HepG2 (cell line): ENCODE measurements around the gene GDF15. TPM values are rescaled to one million over a fixed set of nuclear protein-coding genes. Genes with fewer than 3 reads are reported as not detected.

Experiments
- HNRNPH1 ChIP-seq: fragments of 200-400 bp; formaldehyde crosslinking; optimal IDR thresholded peaks from 2 replicates; pipeline ENCODE3; 2017; ENCODE audit warnings: mild to moderate bottlenecking, low read depth, low read length
- IKZF4 ChIP-seq: sonication (generic); formaldehyde crosslinking; IDR thresholded peaks from 2 replicates; pipeline ENCODE4 v1.5.1; 2020; ENCODE audit warnings: borderline replicate concordance, mild to moderate bottlenecking, low read depth, missing genetic modification reagents; ENCODE audit errors: not compliant biosample characterization
- NAIF1 ChIP-seq: sonication (generic); formaldehyde crosslinking; IDR thresholded peaks from 2 replicates; pipeline ENCODE4 v1.5.0; 2020; ENCODE audit warnings: mild to moderate bottlenecking, missing genetic modification reagents, borderline replicate concordance
- TBL1XR1 ChIP-seq: fragments of 150-350 bp; IDR thresholded peaks from 2 replicates; pipeline ENCODE4 v1.6.1; 2014; ENCODE audit warnings: borderline replicate concordance, low read length; ENCODE audit not compliant: partially characterized antibody
- ZKSCAN5 ChIP-seq: sonication (generic); formaldehyde crosslinking; IDR thresholded peaks from 2 replicates; pipeline ENCODE4 v1.5.1; 2020; ENCODE audit warnings: mild to moderate bottlenecking, missing genetic modification reagents
- ZNF292 ChIP-seq: sonication (generic); formaldehyde crosslinking; IDR thresholded peaks from 2 replicates; pipeline ENCODE4 v1.8.1; 2022; ENCODE audit warnings: mild to moderate bottlenecking, low read depth, missing genetic modification reagents, borderline replicate concordance
- ZNF34 ChIP-seq: sonication (generic); formaldehyde crosslinking; IDR thresholded peaks from 2 replicates; pipeline ENCODE4 v1.4.0; 2020; ENCODE audit warnings: mild to moderate bottlenecking, missing genetic modification reagents, borderline replicate concordance
- ZNF883 ChIP-seq: sonication (generic); formaldehyde crosslinking; IDR thresholded peaks from 2 replicates; pipeline ENCODE4 v1.5.1; 2020; ENCODE audit warnings: mild to moderate bottlenecking, missing genetic modification reagents; ENCODE audit errors: not compliant biosample characterization
- polyA plus RNA-seq, 8 experiments: library from polyadenylated mRNA; depleted of rRNA in 3 of 8; stranded (reverse) in 7 of 8; unstranded in 1 of 8; fragments of >200 nt; fragmentation: Illumina TruSeq in 4 of 8; extraction: Trizol in 4 of 8; gene quantifications; 2 replicates each; pipeline versions ENCODE4 v1.2.1 to v1.2.3, GENCODE V29; 2011 to 2016; ENCODE audit warnings: low read depth in 4 of 8, missing spikeins in 1 of 8, mixed read lengths in 1 of 8; ENCODE audit not compliant: insufficient read depth in 1 of 8
- total RNA-seq, 5 experiments: library from RNA; depleted of rRNA; stranded (reverse); fragments of >200 nt; fragmentation: Illumina TruSeq; extraction: Trizol; gene quantifications; 2 replicates each; pipeline ENCODE4 v1.2.3, GENCODE V29; 2016; ENCODE audit warnings: low read depth in 1 of 5
- TF ChIP-seq, protein P1 (sequence below): sonication (generic); formaldehyde crosslinking; IDR thresholded peaks from 2 replicates; pipeline ENCODE4 v1.8.0; 2023; ENCODE audit warnings: mild to moderate bottlenecking, missing genetic modification reagents
- TF ChIP-seq, protein P2 (sequence below): sonication (generic); formaldehyde crosslinking; IDR thresholded peaks from 2 replicates; pipeline ENCODE4 v1.4.0; 2020; ENCODE audit warnings: missing genetic modification reagents
- TF ChIP-seq, protein P3 (sequence below): sonication (generic); formaldehyde crosslinking; IDR thresholded peaks from 2 replicates; pipeline ENCODE4 v1.5.1; 2020; ENCODE audit warnings: mild to moderate bottlenecking, missing genetic modification reagents, borderline replicate concordance
- TF ChIP-seq, protein P4 (sequence below): sonication (generic); formaldehyde crosslinking; IDR thresholded peaks from 2 replicates; pipeline ENCODE4 v1.8.0; 2022; ENCODE audit warnings: missing genetic modification reagents, mild to moderate bottlenecking, moderate library complexity, borderline replicate concordance
- TF ChIP-seq, protein P5 (sequence below): IDR thresholded peaks from 2 replicates; pipeline ENCODE4 v1.6.1; 2016; ENCODE audit warnings: missing genetic modification reagents, missing compliant biosample characterization

GDF15 gene
- total and polyA plus RNA-seq, 2 of the 13 experiments (the other 11 are each of a cell fraction or from before 2014, with no cell fraction given) = 146 to 422 TPM

DNA sequence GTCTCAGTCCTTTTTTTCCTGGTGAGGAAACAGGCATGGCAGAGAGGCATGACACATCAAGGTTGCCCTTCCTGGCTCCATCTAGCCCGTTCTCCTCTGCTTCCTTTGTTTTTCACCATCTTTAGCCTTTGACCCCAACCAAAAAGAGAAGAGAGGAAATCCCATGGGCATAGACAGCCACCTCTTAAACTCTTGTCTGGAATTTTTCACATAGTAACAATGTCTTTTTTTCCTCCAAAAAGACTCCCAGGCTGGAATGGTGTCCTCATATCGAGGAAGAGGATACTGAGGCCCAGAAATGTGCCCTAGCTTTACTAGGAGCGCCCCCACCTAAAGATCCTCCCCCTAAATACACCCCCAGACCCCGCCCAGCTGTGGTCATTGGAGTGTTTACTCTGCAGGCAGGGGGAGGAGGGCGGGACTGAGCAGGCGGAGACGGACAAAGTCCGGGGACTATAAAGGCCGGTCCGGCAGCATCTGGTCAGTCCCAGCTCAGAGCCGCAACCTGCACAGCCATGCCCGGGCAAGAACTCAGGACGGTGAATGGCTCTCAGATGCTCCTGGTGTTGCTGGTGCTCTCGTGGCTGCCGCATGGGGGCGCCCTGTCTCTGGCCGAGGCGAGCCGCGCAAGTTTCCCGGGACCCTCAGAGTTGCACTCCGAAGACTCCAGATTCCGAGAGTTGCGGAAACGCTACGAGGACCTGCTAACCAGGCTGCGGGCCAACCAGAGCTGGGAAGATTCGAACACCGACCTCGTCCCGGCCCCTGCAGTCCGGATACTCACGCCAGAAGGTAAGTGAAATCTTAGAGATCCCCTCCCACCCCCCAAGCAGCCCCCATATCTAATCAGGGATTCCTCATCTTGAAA, at the start of gene GDF15 (continued):
- TF ChIP-seq, protein P1, sequence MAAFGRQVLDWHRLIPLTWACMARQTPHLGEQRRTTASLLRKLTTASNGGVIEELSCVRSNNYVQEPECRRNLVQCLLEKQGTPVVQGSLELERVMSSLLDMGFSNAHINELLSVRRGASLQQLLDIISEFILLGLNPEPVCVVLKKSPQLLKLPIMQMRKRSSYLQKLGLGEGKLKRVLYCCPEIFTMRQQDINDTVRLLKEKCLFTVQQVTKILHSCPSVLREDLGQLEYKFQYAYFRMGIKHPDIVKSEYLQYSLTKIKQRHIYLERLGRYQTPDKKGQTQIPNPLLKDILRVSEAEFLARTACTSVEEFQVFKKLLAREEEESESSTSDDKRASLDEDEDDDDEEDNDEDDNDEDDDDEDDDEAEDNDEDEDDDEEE = peak; percentile 74; the same call in 1 of the 2 replicates
- TF ChIP-seq, protein P2, sequence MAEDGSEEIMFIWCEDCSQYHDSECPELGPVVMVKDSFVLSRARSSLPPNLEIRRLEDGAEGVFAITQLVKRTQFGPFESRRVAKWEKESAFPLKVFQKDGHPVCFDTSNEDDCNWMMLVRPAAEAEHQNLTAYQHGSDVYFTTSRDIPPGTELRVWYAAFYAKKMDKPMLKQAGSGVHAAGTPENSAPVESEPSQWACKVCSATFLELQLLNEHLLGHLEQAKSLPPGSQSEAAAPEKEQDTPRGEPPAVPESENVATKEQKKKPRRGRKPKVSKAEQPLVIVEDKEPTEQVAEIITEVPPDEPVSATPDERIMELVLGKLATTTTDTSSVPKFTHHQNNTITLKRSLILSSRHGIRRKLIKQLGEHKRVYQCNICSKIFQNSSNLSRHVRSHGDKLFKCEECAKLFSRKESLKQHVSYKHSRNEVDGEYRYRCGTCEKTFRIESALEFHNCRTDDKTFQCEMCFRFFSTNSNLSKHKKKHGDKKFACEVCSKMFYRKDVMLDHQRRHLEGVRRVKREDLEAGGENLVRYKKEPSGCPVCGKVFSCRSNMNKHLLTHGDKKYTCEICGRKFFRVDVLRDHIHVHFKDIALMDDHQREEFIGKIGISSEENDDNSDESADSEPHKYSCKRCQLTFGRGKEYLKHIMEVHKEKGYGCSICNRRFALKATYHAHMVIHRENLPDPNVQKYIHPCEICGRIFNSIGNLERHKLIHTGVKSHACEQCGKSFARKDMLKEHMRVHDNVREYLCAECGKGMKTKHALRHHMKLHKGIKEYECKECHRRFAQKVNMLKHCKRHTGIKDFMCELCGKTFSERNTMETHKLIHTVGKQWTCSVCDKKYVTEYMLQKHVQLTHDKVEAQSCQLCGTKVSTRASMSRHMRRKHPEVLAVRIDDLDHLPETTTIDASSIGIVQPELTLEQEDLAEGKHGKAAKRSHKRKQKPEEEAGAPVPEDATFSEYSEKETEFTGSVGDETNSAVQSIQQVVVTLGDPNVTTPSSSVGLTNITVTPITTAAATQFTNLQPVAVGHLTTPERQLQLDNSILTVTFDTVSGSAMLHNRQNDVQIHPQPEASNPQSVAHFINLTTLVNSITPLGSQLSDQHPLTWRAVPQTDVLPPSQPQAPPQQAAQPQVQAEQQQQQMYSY (CRISPR knock-in tag) = peak; percentile 73
- TF ChIP-seq HNRNPH1 = no peak
- TF ChIP-seq, protein P3, sequence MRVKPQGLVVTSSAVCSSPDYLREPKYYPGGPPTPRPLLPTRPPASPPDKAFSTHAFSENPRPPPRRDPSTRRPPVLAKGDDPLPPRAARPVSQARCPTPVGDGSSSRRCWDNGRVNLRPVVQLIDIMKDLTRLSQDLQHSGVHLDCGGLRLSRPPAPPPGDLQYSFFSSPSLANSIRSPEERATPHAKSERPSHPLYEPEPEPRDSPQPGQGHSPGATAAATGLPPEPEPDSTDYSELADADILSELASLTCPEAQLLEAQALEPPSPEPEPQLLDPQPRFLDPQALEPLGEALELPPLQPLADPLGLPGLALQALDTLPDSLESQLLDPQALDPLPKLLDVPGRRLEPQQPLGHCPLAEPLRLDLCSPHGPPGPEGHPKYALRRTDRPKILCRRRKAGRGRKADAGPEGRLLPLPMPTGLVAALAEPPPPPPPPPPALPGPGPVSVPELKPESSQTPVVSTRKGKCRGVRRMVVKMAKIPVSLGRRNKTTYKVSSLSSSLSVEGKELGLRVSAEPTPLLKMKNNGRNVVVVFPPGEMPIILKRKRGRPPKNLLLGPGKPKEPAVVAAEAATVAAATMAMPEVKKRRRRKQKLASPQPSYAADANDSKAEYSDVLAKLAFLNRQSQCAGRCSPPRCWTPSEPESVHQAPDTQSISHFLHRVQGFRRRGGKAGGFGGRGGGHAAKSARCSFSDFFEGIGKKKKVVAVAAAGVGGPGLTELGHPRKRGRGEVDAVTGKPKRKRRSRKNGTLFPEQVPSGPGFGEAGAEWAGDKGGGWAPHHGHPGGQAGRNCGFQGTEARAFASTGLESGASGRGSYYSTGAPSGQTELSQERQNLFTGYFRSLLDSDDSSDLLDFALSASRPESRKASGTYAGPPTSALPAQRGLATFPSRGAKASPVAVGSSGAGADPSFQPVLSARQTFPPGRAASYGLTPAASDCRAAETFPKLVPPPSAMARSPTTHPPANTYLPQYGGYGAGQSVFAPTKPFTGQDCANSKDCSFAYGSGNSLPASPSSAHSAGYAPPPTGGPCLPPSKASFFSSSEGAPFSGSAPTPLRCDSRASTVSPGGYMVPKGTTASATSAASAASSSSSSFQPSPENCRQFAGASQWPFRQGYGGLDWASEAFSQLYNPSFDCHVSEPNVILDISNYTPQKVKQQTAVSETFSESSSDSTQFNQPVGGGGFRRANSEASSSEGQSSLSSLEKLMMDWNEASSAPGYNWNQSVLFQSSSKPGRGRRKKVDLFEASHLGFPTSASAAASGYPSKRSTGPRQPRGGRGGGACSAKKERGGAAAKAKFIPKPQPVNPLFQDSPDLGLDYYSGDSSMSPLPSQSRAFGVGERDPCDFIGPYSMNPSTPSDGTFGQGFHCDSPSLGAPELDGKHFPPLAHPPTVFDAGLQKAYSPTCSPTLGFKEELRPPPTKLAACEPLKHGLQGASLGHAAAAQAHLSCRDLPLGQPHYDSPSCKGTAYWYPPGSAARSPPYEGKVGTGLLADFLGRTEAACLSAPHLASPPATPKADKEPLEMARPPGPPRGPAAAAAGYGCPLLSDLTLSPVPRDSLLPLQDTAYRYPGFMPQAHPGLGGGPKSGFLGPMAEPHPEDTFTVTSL (CRISPR knock-in tag) = no peak; the same call in 1 of the 2 replicates
- peak; percentile 85 for TF ChIP-seq TBL1XR1
- TF ChIP-seq NAIF1 (CRISPR knock-in tag) = peak; percentile 58; the same call in 1 of the 2 replicates
- peak; percentile 85 for TF ChIP-seq ZNF292 (CRISPR knock-in tag)
- no peak for TF ChIP-seq ZNF883 (CRISPR knock-in tag)
- no peak for TF ChIP-seq IKZF4 (CRISPR knock-in tag)
- TF ChIP-seq, protein P4, sequence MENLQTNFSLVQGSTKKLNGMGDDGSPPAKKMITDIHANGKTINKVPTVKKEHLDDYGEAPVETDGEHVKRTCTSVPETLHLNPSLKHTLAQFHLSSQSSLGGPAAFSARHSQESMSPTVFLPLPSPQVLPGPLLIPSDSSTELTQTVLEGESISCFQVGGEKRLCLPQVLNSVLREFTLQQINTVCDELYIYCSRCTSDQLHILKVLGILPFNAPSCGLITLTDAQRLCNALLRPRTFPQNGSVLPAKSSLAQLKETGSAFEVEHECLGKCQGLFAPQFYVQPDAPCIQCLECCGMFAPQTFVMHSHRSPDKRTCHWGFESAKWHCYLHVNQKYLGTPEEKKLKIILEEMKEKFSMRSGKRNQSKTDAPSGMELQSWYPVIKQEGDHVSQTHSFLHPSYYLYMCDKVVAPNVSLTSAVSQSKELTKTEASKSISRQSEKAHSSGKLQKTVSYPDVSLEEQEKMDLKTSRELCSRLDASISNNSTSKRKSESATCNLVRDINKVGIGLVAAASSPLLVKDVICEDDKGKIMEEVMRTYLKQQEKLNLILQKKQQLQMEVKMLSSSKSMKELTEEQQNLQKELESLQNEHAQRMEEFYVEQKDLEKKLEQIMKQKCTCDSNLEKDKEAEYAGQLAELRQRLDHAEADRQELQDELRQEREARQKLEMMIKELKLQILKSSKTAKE (CRISPR knock-in tag) = peak; percentile 95
- TF ChIP-seq ZKSCAN5 = no peak
- TF ChIP-seq ZNF34 (CRISPR knock-in tag) = peak; percentile 92; the same call in 1 of the 2 replicates
- TF ChIP-seq, protein P5, sequence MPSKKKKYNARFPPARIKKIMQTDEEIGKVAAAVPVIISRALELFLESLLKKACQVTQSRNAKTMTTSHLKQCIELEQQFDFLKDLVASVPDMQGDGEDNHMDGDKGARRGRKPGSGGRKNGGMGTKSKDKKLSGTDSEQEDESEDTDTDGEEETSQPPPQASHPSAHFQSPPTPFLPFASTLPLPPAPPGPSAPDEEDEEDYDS (CRISPR knock-in tag) = peak; percentile 99
